ENCODE data around the gene DGAT2.

The DGAT2 gene

DNA sequence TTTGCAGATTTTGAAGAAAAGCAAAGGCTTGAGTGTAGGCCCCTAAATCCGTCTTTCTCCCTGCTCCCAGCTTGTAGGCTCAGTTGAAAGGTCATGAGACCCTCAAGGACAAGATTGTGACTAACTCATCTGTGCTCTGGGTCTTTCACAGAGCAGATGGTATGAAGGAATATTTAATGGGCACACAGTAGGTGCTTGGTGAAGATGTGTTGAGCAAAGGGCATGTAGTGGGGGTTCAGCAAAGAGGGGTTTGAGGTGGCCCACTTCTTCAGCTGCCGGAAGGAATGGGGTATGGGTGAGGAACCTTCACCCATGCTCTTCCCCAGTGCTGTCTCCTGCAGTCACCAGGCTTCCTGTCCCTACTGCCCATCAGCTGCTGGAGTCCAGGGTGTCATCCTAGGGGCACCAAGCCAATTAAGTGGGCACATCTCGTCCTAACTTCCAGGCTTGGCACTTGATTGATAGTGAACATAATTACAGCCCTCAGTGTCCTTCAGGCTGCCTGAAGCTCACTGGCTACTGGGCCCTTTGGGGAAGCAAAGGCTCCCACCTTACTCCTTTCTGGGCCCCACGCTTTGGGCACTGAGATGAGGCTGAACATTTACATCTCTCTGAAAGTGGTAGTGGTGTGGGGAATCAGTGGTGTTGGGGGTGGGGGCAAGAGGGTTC lies 15.0 kb downstream of the DGAT2 start:
- TF ChIP-seq CTCF (IDR thresholded peaks at IDR 0.05; ENCODE audit: low read depth, low read length) (no peak), MYC (IDR thresholded peaks at IDR 0.05; ENCODE audit: low read depth, low read length) (no peak), POLR2A (IDR thresholded peaks at IDR 0.05; ENCODE audit: extremely low read depth, insufficient read length) (no peak)
- TF ChIP-seq, protein P1, sequence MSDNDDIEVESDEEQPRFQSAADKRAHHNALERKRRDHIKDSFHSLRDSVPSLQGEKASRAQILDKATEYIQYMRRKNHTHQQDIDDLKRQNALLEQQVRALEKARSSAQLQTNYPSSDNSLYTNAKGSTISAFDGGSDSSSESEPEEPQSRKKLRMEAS (IDR thresholded peaks at IDR 0.05; ENCODE audit: low read depth, low read length), result no peak
- no peak for DNase-seq (ENCODE audit: low read depth)
- no peak overlapping the region for H3K4me3 ChIP-seq (ENCODE audit: low read depth, low read length)

GRCh38 chr11:75784085-75784478 lies 15.5 kb downstream of the DGAT2 start:
- TF ChIP-seq POLR2A (IDR thresholded peaks at IDR 0.05; ENCODE audit: extremely low read depth, insufficient read length) (no peak), MYC (IDR thresholded peaks at IDR 0.05; ENCODE audit: low read depth, low read length) (no peak), CTCF (IDR thresholded peaks at IDR 0.05; ENCODE audit: low read depth, low read length) (no peak)
- TF ChIP-seq, protein P1 (IDR thresholded peaks at IDR 0.05; ENCODE audit: low read depth, low read length), result no peak
- DNase-seq (ENCODE audit: low read depth), result no peak
- no peak overlapping the region for H3K4me3 ChIP-seq (ENCODE audit: low read depth, low read length)

- H3K4me3 ChIP-seq (ENCODE audit: low read depth, low read length), result no peak overlapping the region
- DNase-seq (ENCODE audit: low read depth), result no peak
Observed at GRCh38 chr11:75784506-75784905, 15.9 kb downstream of the DGAT2 start.

GRCh38 chr11:75785187-75785586 lies 16.6 kb downstream of the DGAT2 start:
- no peak for DNase-seq (ENCODE audit: low read depth)
- no peak overlapping the region for H3K4me3 ChIP-seq (ENCODE audit: low read depth, low read length)
- TF ChIP-seq MYC (IDR thresholded peaks at IDR 0.05; ENCODE audit: low read depth, low read length) (no peak), POLR2A (IDR thresholded peaks at IDR 0.05; ENCODE audit: extremely low read depth, insufficient read length) (no peak), CTCF (IDR thresholded peaks at IDR 0.05; ENCODE audit: low read depth, low read length) (no peak)
- TF ChIP-seq, protein P1 (IDR thresholded peaks at IDR 0.05; ENCODE audit: low read depth, low read length), result no peak

More at GRCh38 chr11:75784506-75784905, 15.9 kb downstream of the DGAT2 start:
- no peak for TF ChIP-seq CTCF (IDR thresholded peaks at IDR 0.05; ENCODE audit: low read depth, low read length)
- TF ChIP-seq, protein P1 (IDR thresholded peaks at IDR 0.05; ENCODE audit: low read depth, low read length), result no peak
- no peak for TF ChIP-seq POLR2A (IDR thresholded peaks at IDR 0.05; ENCODE audit: extremely low read depth, insufficient read length)

DNA sequence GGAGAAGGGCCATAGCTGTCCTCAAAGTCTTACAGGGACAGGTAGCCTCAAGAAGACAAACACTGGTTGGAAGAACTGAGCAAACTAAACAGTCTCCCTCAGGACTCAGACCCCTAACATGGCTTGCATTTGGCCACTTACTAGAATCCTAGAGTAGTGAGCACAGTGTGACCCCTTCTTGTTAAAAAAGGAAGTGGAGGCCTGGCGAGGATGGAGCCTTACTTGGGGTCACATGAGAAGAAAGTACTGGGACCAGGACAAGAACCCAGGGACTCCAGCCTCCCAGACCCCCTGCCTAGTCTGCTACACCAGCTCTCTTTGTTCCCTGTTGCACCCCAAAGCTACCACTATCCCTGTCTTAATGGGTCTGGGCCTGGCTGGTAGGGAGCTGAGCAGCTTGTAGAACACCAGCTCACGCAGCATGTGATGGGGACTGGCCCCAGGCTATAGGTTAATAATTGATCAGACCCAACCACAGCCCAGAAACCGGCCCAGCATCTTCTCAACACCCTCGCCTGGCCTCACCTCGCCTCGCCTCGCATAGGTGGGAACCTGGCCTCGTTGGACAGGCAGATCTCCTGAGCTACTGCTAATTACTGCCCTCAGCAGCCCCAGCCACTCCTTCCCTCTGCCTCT lies 17.6 kb downstream of the DGAT2 start:
- TF ChIP-seq MYC (IDR thresholded peaks at IDR 0.05; ENCODE audit: low read depth, low read length) (no peak), POLR2A (IDR thresholded peaks at IDR 0.05; ENCODE audit: extremely low read depth, insufficient read length) (no peak), CTCF (IDR thresholded peaks at IDR 0.05; ENCODE audit: low read depth, low read length) (no peak)
- TF ChIP-seq, protein P1 (IDR thresholded peaks at IDR 0.05; ENCODE audit: low read depth, low read length), result no peak
- no peak for DNase-seq (ENCODE audit: low read depth)
- no peak overlapping the region for H3K4me3 ChIP-seq (ENCODE audit: low read depth, low read length)
